ENCODE results near the gene ERC1.

The ERC1 gene

DNA sequence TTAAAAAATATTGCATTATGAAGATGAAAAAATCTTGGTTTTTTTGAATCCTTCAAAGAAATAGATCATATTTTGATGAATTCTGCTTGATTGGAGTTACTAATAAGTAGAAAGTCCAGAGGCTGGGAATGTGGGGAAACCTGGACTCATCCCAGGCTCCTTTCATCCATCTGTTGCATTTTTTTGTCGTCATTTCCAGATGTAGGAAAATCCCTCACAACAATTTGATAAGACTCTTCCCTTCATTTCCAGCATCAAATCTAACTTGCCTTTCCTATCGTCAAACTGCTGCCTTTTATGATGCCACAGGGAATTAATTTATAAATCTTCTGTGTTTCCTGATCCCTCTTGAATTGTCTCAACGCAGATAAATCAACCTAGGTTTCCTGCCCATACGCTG, 391.8 kb downstream of the ERC1 start:
- no peak for DNase-seq
- TF ChIP-seq POLR2A (IDR thresholded peaks at IDR 0.05; ENCODE audit: low read length) (no peak), GATA1 (IDR thresholded peaks at IDR 0.05; ENCODE audit: low read depth, low read length) (no peak)

GRCh38 chr12:1383758-1384157, 392.7 kb downstream of the ERC1 start:
- TF ChIP-seq GATA1 (IDR thresholded peaks at IDR 0.05; ENCODE audit: low read depth, low read length) (no peak), POLR2A (IDR thresholded peaks at IDR 0.05; ENCODE audit: low read length) (no peak)
- peak in 1 of 2 experiments; percentile 11 for DNase-seq

DNA sequence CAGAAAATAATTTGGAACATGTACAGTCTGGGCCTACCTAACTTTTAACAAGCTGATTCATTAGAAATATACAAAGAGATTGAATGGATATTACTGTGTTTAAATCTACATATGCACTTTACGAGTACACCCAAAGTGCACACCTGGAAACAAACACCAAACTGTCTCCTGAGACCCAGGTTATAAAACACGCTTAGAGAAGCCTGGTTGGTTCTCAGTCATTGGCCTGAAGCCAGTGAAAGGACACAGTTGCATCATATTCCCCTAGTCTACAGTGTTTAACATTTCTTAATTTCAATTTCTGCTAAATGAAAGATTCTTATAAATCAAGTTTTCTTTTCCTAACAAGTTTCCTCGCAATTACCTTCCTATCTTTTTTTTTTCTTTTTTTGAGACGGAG, 393.9 kb downstream of the ERC1 start:
- peak in 1 of 2 experiments; percentile 9 for DNase-seq
- TF ChIP-seq POLR2A (IDR thresholded peaks at IDR 0.05; ENCODE audit: low read length) (no peak), GATA1 (IDR thresholded peaks at IDR 0.05; ENCODE audit: low read depth, low read length) (no peak)

DNA sequence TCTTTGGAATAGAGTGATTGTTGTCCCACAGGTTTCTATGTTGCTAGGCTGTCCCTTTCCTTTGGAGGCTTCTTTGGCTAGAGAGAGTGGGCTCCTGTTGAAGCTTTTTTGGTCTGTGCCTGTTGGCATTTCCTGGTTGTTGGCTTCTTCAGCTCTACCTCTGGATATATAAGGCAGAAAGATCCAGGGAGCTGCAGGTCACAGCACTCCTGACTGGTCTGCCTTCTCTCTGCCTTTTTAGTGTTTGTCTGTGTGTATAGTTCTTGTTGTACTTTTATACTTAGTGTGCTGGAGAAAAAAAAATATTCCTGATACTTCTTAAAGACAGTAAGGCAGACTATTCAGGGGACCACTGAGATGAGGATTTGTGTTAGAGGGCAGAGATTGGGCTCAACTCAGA, 400.7 kb downstream of the ERC1 start:
- no peak for DNase-seq
- TF ChIP-seq POLR2A (IDR thresholded peaks at IDR 0.05; ENCODE audit: low read length) (no peak), GATA1 (IDR thresholded peaks at IDR 0.05; ENCODE audit: low read depth, low read length) (no peak)

GRCh38 chr12:1395421-1395955, 404.5 kb downstream of the ERC1 start:
- TF ChIP-seq GATA1 (IDR thresholded peaks at IDR 0.05; ENCODE audit: low read depth, low read length) = no peak
- DNase-seq = no peak

DNA sequence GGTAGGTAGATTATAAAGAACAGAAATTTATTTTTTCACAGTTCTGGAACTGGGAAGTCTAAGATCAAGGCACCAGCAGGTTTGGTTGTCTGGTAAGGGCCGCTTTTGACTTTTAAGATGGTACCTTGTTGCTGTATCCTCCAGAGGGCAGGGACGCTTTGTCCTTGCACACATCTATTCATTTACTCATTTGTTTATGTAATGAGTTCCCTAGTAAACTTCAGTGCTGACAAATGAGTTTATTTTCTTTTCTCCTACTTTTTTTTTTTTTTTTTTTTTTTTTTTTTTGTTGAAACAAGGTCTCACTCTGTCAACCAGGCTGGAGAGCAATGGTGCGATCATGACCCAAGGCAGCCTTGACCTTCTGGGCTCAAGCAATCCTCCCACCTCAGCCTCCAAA, 407.6 kb downstream of the ERC1 start:
- TF ChIP-seq POLR2A (IDR thresholded peaks at IDR 0.05; ENCODE audit: low read length) (no peak), GATA1 (IDR thresholded peaks at IDR 0.05; ENCODE audit: low read depth, low read length) (no peak)
- DNase-seq = peak; percentile 18 to 21

DNA sequence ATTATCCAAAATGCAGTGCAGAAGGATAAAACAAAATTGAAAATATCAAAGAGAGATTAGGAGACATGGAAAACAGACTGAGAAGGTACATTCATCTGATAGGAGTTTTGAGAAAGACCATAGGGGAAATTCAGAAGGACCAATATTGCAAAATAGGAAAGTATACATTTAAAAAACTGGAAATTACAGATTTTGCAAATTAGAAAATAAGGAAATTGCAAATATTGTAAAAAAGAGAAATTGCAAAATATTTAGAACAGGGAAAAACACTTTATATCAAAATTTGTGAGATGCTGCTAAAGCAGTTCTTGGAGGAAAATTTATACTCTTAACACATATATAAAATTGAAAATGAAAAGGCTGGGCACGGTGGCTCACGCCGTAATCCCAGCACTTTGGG, 410.9 kb downstream of the ERC1 start:
- no peak for DNase-seq
- TF ChIP-seq GATA1 (IDR thresholded peaks at IDR 0.05; ENCODE audit: low read depth, low read length) = no peak
- no peak for TF ChIP-seq POLR2A (IDR thresholded peaks at IDR 0.05; ENCODE audit: low read length)

GRCh38 chr12:1403417-1403816, 412.4 kb downstream of the ERC1 start:
- DNase-seq = peak; percentile 9 to 11
- TF ChIP-seq GATA1 (IDR thresholded peaks at IDR 0.05; ENCODE audit: low read depth, low read length) = no peak
- no peak for TF ChIP-seq POLR2A (IDR thresholded peaks at IDR 0.05; ENCODE audit: low read length)

DNA sequence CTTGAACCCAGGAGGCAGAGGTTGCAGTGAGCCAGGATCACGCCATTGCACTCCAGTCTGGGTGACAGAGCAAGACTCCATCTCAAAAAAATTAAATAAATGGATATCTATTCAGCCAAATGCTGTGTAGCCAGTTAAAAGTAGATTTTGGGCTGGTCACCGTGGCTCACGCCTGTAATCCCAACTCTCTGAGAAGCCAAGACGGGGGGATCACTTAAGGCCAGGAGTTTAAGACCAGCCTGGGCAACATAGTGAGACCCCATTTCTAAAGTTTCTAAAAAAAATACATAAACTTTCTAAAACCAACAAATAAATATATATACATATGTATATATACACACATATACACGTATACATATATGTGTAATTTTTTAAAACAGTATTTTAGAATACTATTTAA, 414.6 kb downstream of the ERC1 start:
- TF ChIP-seq POLR2A (IDR thresholded peaks at IDR 0.05; ENCODE audit: low read length) (no peak), GATA1 (IDR thresholded peaks at IDR 0.05; ENCODE audit: low read depth, low read length) (no peak)
- no peak for DNase-seq

DNA sequence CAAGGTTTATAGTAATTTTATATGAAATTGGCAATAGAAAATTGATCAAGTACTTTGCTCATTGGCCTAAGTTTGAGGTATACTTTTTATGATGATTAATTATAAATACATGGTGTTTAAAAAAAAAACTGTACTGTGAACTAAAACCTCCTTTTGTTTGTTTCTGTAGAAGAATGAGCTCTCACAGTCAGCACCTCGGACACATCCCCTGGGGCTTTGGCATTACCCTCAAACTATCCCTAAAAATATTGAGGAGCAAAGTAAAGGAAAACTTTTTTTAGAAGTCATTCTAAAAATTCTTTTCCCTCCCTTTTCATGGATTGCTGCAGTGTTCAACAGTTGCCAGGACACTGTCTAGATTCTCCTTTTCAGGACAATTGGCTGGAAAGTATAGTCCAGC, 419.8 kb downstream of the ERC1 start:
- no peak for DNase-seq
- no peak for TF ChIP-seq POLR2A (IDR thresholded peaks at IDR 0.05; ENCODE audit: low read length)
- TF ChIP-seq GATA1 (IDR thresholded peaks at IDR 0.05; ENCODE audit: low read depth, low read length) = no peak

DNA sequence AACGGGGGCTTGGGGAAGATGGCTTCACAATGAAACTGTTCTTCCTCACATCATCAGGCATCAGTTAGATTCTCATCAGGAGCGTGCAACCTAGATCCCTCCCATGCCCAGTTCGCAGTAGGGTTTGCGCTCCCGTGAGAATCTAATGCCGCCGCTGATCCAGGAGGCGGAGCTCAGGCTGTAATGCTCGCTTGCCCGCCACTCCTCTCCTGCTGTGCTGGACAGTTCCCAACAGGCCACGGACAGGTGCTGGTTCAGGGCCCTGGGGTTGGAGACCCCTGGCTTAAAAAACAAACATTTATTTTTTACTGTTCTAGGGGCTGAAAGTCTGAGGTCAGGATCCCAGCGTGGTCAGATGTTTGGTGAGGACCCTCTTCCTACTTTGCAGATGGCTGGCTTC, 422.9 kb downstream of the ERC1 start:
- TF ChIP-seq POLR2A (IDR thresholded peaks at IDR 0.05; ENCODE audit: low read length) = no peak
- TF ChIP-seq GATA1 (IDR thresholded peaks at IDR 0.05; ENCODE audit: low read depth, low read length) = no peak
- no peak for DNase-seq

GRCh38 chr12:1418144-1418543, 427.1 kb downstream of the ERC1 start:
- TF ChIP-seq GATA1 (IDR thresholded peaks at IDR 0.05; ENCODE audit: low read depth, low read length) = no peak
- TF ChIP-seq POLR2A (IDR thresholded peaks at IDR 0.05; ENCODE audit: low read length) = no peak
- no peak for DNase-seq

DNA sequence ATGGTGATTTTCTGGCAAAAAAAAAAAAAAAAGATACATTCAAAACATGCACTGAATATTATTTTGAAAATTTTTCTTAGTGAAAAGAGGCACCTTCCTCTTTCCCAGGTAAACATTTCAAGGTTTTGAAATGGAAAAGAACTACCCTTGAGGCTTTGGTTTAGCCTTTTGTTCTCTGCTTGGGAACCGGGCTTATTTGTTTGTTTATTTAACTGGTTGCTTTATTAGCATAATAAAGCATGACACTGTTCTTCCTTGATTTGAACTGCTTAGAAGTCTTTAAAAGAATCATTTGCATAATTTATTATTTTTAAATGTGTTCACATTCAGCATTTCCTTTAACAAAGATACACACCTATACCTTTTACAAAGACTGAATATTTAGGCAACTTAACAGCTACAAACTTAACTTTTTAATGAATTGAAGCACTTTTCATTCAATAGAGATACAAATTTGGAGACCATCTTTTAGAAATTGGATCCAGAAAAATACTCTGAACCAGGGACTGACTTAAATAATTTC, 428.9 kb downstream of the ERC1 start:
- DNase-seq = no peak
- no peak for TF ChIP-seq GATA1 (IDR thresholded peaks at IDR 0.05; ENCODE audit: low read depth, low read length)
- no peak for TF ChIP-seq POLR2A (IDR thresholded peaks at IDR 0.05; ENCODE audit: low read length)

DNA sequence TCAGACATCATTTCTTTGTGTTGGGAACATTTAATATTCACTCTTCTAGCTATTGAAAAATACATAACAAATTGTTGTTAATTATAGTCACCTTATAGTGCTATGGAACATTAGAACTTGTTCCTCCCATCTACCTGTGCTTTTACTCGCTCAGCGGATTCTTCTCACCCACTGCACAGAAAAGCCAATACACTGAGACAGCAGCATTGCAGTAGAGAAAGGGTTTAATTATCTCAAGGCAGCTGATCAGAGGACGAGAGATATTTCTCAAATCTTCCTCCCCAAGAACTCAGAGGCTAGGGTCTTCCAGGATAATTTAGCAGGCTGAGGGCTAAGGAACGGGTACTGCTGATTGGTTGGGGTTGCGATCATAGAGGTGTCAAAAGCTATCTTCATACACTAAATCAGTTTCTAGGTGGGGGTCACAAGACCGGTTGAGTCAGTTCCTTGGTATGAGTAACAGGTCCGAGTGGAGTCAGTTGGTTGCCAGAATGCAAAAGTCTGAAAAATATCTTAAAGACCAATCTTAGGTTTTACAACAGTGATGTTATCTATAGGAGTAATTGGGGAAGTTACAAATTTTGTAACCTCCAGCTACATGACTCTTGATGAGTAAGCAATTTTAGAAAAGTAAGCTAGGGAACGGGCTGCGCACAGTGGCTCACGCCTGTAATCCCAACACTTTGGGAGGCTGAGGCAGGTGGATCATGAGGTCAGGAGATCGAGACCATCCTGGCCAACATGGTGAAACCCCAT, 430.2 kb downstream of the ERC1 start:
- no peak for DNase-seq
- TF ChIP-seq GATA1 (IDR thresholded peaks at IDR 0.05; ENCODE audit: low read depth, low read length) (no peak), POLR2A (IDR thresholded peaks at IDR 0.05; ENCODE audit: low read length) (no peak)
